C4-2B (cell line): ENCODE results near the gene NOTO.

Experiments
- CTCF ChIP-seq: fragments of 450-650 bp; conservative IDR thresholded peaks from 2 replicates; pipeline ENCODE4 v1.5.1; 2017; ENCODE audit warnings: mild to moderate bottlenecking
- ZFX ChIP-seq: fragments of 450-650 bp; IDR thresholded peaks from 2 replicates; pipeline ENCODE4 v1.6.1; 2017

DNA sequence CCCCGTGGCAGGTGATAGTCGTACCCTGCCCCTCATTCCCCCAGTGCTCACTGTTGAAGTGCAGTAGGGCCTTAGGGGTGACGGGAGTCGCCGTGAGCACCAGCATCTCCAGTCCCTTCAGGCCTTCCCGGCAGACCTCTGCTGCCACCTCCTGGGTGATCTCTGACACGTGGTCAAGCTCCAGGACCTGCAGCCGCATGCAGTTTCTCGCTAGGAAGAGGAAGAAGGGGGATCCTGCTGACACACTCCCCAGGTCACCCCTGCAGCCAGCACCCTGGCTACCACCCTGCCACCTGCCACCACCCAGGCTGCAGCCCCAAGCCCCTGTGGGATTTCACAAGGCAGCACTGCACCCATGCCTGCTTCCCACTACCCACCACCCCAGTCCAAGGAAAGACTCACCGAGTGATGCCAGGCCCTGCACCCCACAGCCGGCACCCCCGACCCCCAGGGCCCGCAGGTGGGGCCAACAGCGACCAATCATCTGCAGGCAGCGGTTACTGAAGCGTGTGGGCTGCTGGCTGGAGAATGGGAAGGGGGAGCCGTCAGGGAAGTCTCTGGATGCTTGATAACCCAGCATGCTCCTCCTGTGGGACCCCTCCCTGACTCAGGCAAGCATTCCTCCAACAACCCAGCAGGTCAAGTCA lies 58.1 kb downstream of the NOTO start:
- no peak; the same call in 1 of the 2 replicates for TF ChIP-seq CTCF
- TF ChIP-seq ZFX: no peak
